Type B pancreatic cell (in vitro differentiated cells): ENCODE measurements around the gene BLACAT1. TPM values are rescaled to one million over a fixed set of nuclear protein-coding genes. Genes with fewer than 3 reads are reported as not detected.
"Not testable (repeated sequence)": the region's sequence is repeated elsewhere in the genome, so short reads cannot be mapped to it uniquely, and the experiment has no call there.

ENCODE experiments used
- DNase-seq: peaks from one replicate; pipeline ENCODE4 v3.0.0; 2021; ENCODE audit warnings: mixed read lengths; ENCODE audit not compliant: unreplicated experiment; ENCODE audit errors: extremely low spot score
- H3K27ac Mint-ChIP-seq: 2 replicates; pipeline ENCODE4 v1.8.0; 2021; ENCODE audit warnings: mild to moderate bottlenecking, mixed read lengths
- H3K27me3 Mint-ChIP-seq: 2 replicates; pipeline ENCODE4 v1.8.0; 2021; ENCODE audit warnings: mixed read lengths
- H3K36me3 Mint-ChIP-seq: 2 replicates; pipeline ENCODE4 v1.8.0; 2021; ENCODE audit warnings: mixed read lengths
- H3K4me1 Mint-ChIP-seq: one replicate; pipeline ENCODE4 v1.8.0; 2021; ENCODE audit warnings: mixed read lengths; ENCODE audit not compliant: unreplicated experiment
- H3K4me3 Mint-ChIP-seq: 2 replicates; pipeline ENCODE4 v1.8.0; 2021; ENCODE audit warnings: mild to moderate bottlenecking, mixed read lengths
- H3K9me3 Mint-ChIP-seq: 2 replicates; pipeline ENCODE4 v1.8.0; 2021; ENCODE audit warnings: mixed read lengths
- total RNA-seq: library from RNA; stranded (reverse); gene quantifications from 2 replicates; pipeline ENCODE4 v1.2.1, GENCODE V29; 2021; ENCODE audit warnings: low replicate concordance
- TF ChIP-seq, protein P1 (sequence below): fragments of 200-600 bp; sonication (generic); conservative IDR thresholded peaks from 2 replicates; pipeline ENCODE4 v1.5.0; 2021; ENCODE audit warnings: antibody characterized with exemption, mild to moderate bottlenecking

BLACAT1 gene
- total RNA-seq, 1 donor from 2014 or later = 2.4 TPM

DNA sequence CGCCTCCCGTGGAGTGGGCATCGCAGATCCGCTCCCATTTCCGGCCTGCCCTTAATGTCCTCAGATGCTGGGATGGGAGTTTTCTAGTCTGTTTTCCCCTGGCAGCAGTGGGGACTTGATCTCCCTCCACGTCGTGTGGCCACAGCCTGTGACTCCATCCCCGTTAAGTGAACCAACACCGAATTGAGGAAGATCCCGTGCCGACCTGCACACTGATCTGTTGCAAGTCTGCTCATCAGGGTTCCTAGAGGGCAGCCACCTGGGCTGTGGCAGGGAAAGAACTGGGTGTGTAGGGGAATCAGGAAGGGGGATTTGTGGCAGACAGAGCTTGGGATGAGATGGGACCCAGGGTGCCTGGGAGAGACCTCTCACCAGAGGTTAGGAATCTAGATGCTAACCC lies 25.4 kb upstream of the BLACAT1 start:
- no peaks in the 10 kb centered on the region for H3K36me3 Mint-ChIP-seq
- DNase-seq = no peak
- H3K4me1 Mint-ChIP-seq = peaks cover 7% of the 10 kb centered on the region
- no peak overlapping the region for H3K4me3 Mint-ChIP-seq
- H3K27me3 Mint-ChIP-seq = peaks cover 59% of the 10 kb centered on the region
- TF ChIP-seq, protein P1, sequence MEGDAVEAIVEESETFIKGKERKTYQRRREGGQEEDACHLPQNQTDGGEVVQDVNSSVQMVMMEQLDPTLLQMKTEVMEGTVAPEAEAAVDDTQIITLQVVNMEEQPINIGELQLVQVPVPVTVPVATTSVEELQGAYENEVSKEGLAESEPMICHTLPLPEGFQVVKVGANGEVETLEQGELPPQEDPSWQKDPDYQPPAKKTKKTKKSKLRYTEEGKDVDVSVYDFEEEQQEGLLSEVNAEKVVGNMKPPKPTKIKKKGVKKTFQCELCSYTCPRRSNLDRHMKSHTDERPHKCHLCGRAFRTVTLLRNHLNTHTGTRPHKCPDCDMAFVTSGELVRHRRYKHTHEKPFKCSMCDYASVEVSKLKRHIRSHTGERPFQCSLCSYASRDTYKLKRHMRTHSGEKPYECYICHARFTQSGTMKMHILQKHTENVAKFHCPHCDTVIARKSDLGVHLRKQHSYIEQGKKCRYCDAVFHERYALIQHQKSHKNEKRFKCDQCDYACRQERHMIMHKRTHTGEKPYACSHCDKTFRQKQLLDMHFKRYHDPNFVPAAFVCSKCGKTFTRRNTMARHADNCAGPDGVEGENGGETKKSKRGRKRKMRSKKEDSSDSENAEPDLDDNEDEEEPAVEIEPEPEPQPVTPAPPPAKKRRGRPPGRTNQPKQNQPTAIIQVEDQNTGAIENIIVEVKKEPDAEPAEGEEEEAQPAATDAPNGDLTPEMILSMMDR = no peak
- no peak overlapping the region for H3K27ac Mint-ChIP-seq
- H3K9me3 Mint-ChIP-seq = no peaks in the 10 kb centered on the region

DNA sequence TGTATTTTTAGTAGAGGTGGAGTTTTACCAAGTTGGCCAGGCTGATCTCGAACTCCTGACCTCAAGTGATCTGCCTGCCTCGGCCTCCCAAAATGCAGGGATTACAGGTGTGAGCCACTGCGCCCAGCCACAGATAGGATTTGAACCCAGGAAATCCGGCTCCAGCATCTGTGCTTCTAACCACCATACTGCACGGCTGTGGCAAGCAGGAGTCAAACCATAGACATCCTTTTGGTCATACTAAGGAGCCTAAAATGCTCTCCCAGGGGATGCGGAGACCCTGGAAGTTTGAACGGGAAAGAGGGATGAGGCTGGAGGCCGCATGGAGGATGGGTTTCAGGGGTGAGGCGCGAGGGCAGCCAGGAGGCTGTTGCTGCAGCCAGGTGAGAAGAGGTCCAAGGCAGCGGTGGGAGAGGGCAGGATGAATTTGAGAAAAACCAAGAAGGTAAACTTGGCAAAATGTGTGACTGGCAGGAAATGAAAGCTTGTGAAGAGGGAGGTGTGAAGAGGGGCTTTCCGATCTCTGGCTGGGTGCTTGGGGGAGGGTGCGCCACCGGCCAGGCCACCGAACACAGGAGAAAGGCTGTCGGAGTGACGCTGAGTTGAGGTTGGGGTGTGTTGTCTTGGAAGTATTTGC lies 24.6 kb upstream of the BLACAT1 start:
- peaks cover 56% of the 10 kb centered on the region for H3K27me3 Mint-ChIP-seq

DNA sequence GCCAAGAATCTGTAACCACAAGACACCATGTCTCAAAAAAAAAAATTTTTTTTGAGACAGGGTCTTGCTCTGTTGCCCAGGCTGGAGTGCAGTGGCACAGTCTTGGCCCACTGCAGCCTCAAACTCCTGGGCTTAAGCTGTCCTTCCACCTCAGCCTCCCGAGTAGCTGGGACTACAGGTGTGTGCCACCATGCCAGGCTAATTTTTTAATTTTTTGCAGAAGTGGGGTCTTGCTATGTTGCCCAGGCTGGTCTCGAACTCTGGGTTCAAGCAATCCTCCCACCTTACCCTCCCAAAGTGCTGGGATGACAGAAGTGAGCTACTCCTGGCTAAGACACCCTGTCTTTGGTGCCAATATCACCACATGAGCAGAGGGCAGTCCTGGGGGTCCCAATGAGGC lies 23.1 kb upstream of the BLACAT1 start:
- H3K4me1 Mint-ChIP-seq, DNase-seq, H3K9me3 Mint-ChIP-seq, H3K36me3 Mint-ChIP-seq, H3K27ac Mint-ChIP-seq, H3K4me3 Mint-ChIP-seq: not testable (repeated sequence)
- peaks cover 55% of the 10 kb centered on the region for H3K27me3 Mint-ChIP-seq

More for the DNA sequence above, 24.6 kb upstream of the BLACAT1 start:
- DNase-seq = no peak
- peaks cover 4% of the 10 kb centered on the region for H3K4me1 Mint-ChIP-seq
- H3K36me3 Mint-ChIP-seq = no peaks in the 10 kb centered on the region
- peaks cover 5% of the 10 kb centered on the region for H3K9me3 Mint-ChIP-seq
- H3K27ac Mint-ChIP-seq = no peak overlapping the region
- TF ChIP-seq, protein P1 = no peak
- H3K4me3 Mint-ChIP-seq = peak overlapping the region; percentile 55

DNA sequence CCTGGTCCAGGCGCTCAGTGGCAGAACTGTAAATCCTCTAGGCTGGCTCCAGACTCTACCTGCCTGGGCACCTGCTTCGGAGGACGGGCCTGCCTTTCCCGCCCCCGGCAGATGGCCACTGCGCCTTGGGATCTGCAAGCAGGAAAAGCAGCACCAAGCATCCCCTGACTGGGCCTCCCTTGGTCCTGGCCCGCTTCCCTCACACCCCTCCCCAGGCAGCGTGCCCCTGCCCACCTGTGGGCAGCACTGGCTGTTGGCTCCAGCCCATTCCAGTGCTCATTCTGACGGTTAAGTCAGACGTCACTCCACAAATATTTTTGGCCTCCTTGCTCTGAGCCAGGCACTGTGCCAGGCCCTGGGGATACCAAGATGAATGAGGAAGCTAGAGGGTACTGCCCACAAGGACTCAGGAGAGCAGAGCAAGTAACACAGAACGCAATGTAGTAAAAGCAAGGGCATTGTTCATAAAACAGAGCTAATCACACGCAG lies 22.0 kb upstream of the BLACAT1 start:
- TF ChIP-seq, protein P1 = no peak

DNA sequence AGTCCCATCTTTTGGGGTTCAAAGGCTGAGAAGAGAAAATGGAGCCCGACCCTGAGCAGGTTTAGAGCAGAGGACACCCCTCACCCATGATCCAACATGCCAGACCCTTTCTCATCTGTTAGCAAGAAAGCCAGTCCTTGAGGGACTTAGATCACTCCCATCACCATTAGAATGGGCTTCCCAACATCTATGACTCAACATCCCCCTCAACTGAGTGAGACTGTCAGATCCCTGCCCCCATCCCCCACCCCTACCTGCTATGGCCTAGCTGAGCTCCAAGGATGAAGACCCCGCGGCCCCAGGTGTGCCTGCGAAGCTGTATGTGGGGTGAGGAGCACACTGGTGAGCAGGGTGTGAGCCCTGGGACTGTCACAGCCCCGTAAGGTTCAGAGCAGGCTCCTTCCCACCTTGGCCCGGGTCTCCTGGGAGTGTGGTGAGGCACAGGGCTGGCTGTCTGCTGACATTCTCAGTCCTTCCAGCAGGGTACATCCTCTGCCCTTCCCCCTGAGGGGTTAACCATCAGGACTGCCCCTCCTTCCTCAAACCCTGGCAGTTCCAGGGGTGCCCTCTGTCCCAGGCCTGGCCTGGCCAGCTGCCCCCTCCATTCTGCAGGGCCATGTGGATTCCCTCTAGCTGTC lies 21.4 kb upstream of the BLACAT1 start:
- no peak overlapping the region for H3K27ac Mint-ChIP-seq
- H3K4me1 Mint-ChIP-seq = peaks cover 14% of the 10 kb centered on the region
- no peak for DNase-seq
- peaks cover 52% of the 10 kb centered on the region for H3K27me3 Mint-ChIP-seq
- TF ChIP-seq, protein P1 = no peak
- no peak overlapping the region for H3K4me3 Mint-ChIP-seq
- no peaks in the 10 kb centered on the region for H3K36me3 Mint-ChIP-seq
- H3K9me3 Mint-ChIP-seq = peaks cover 10% of the 10 kb centered on the region

More for the DNA sequence above, 22.0 kb upstream of the BLACAT1 start:
- H3K4me1 Mint-ChIP-seq = peaks cover 10% of the 10 kb centered on the region
- H3K4me3 Mint-ChIP-seq = no peak overlapping the region
- peaks cover 52% of the 10 kb centered on the region for H3K27me3 Mint-ChIP-seq
- peaks cover 10% of the 10 kb centered on the region for H3K9me3 Mint-ChIP-seq
- DNase-seq = no peak
- H3K36me3 Mint-ChIP-seq = no peaks in the 10 kb centered on the region
- H3K27ac Mint-ChIP-seq = no peak overlapping the region

DNA sequence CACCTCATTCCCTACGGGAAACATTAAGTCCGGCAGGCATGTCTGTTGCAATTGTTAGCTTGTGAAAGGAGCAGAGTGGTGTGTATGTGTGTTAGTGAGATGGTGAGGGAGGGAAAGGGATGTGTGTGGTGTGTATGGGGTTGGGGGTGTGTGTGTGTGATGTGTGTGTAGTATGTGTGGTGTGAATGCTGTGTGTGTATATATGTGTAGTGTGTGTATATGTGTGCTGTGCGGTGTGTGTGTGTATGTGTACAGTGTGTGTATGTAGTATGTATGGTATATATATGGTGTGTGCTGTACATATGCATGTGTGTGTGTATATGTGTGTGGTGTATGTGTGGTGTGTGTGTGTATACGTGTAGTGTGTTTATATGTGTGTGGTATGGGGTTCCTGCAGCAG lies 20.8 kb upstream of the BLACAT1 start:
- H3K36me3 Mint-ChIP-seq = no peaks in the 10 kb centered on the region
- H3K4me3 Mint-ChIP-seq = no peak overlapping the region
- DNase-seq = no peak

More for the DNA sequence above, 20.8 kb upstream of the BLACAT1 start:
- Mint-ChIP-seq H3K9me3 (peaks cover 10% of the 10 kb centered on the region), H3K27me3 (peaks cover 50% of the 10 kb centered on the region), H3K4me1 (peaks cover 14% of the 10 kb centered on the region), H3K27ac (no peak overlapping the region)
- TF ChIP-seq, protein P1 = no peak
